GM04503 (cell line): Measurements from ENCODE around the gene WDR31.
"Not testable (repeated sequence)": the region's sequence is repeated elsewhere in the genome, so short reads cannot be mapped to it uniquely, and the experiment has no call there.

Experiments
- DNase-seq: peaks from one replicate; pipeline ENCODE4 v3.0.0-alpha.2; 2012; ENCODE audit warnings: low read depth

WDR31 gene

DNA sequence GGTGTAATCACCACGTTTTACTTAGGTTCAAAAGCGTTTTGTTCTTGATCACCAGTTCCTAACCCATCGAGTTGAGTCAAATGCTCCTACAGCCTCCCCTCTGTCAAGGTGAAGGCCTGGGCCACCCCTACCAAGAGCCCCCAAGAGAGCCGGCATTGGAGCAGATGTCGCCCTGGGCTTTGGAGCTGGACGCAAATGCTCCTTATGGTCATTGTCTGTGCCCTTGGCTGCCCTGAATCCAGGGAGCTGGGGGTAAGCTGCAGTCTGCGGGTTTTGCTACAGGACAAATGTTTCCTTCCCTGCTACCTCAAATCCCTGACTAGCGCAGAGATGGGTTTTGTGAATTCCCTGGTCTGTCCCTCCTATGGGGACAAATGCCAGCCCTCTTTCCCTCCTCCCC is 41.8 kb downstream of the WDR31 start:
- DNase-seq = no peak

DNA sequence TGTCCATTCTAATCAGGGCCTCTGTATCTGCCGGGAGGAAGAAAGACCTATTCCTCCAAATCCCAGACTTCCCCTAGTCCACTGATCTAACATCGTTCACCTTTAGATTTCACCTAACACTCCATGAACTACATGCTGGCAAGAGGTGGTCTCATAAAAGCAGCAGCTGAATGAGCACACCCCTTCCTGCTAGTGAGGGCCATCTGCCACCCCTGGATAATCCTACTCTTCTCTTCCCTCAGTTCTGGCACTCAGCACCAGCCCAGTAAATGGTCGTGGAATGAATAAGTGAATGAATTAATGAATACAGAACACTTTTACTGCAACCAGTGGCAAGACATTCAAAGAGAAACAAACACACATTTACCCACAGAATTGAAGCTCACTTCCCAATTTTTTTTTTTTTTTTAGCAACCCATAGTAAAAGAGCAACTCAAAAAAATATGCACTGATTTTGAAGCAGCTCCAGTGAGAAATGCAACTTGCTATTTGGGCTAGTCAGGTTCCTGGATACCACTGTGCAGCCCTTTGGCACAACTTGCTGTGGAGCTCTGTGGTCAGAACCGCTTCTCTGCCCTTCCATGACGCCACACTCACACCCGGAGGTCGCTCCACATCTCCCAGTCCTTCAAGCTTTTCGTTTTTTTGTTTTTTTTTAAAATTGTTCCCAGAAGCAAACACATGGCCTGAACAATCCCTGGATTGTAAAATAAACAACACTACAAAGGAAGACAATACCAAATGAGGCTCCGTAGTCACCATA is 43.1 kb downstream of the WDR31 start:
- DNase-seq = no peak

DNA sequence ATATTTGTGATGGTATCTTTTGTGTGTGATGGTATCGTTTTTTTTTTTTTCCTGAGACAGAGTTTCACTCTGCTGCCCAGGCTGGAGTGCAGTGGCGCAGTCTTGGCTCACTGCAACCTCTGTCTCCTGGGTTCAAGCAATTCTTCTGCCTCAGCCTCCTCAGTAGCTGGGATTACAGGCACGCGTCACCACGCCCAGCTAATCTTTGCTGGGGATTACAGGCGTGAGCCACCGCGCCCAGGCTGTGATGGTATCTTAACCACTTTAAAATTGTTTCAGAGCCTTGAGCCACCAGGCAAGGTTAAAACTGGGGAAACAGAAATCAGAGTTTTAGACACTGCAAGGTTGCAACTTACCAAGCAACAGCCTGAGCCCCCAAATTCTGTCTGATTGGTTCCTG is 43.8 kb downstream of the WDR31 start:
- DNase-seq = not testable (repeated sequence)

DNA sequence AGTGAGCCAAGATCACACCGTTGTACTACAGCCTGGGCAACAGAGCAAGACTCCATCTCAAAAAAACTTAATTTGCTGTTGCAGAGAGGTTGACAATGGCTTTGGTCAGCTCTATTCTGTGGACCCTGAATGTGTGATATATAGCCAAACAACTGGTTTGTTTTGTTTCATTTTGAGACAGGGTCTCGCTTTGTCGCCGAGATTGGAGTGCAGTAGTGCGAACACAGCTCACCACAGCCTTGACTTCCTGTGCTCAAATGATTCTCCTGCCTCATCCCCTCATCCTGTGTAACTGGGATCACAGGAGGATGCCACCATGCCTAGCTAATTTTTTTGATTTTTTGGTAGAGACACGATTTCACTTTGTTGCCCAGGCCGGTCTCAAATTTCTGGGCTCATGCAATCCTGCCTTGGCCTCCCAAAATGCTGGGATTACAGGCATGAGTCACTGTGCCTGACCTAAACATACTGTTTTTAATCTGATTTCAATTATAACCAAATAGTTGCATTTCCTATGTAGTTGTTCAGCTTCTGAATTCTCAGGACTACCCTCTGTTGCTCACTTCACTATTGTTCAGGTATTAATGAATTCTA is 46.7 kb downstream of the WDR31 start:
- peak; percentile 27 for DNase-seq

DNA sequence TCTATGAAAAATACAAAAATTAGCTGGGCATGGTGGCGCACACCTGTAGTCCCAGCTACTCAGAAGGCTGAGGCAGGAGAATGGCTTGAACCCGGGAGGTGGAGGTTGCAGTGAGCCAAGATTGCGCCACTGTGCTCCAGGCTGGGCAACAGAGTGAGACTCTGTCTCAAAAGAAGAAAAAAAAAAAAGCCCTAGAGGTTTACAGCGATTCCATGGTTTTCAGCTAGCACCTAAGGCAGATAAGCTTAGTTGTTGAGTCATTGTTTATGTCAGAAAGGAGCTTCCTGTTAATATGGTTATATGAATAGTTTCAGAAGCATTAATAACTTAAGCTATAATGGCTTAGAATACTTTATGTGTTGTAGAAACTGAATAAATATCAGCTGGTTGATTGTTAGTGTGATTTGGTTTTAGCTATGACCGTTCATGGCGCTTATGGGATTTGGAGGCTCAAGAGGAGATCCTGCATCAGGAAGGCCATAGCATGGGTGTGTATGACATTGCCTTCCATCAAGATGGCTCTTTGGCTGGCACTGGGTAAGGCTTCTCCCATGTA is 49.9 kb downstream of the WDR31 start:
- DNase-seq = no peak

DNA sequence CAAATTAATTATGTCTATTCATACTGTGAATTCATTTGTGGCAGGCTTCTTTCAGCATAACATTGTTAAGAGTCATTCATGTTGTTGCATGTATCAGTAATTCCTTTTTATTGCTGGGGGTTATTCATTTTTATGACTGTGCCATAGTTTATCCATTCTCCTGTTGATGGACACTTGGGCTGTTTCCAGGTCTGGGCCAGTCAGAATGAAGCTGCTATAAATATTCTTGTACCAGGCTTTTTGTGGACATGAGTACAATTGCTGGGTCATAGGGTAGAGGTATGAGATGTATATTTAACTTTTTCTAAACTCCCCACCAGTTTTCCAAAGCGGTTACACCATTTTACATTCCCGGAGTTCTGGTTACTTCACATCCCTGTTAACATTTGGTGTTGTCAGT is 51.0 kb downstream of the WDR31 start:
- DNase-seq = no peak

DNA sequence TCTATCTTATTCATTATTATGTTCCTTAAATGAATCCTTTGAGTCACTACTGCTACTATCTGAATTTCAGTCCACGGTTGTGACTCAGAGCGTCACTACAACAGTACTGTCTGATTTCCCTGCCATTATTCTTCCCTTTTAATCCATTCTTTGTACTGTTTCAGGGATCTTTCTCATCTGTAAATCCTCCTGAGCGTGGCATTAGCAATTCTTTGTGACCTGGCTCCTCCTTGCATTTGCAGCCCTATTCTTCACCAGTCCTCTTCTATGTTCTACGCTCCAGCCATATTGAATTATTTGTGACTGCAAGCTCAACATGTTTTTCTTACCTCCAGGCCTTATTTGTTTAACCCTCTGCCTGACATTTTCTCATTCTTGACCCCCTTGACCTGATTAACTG is 58.7 kb downstream of the WDR31 start:
- no peak for DNase-seq

DNA sequence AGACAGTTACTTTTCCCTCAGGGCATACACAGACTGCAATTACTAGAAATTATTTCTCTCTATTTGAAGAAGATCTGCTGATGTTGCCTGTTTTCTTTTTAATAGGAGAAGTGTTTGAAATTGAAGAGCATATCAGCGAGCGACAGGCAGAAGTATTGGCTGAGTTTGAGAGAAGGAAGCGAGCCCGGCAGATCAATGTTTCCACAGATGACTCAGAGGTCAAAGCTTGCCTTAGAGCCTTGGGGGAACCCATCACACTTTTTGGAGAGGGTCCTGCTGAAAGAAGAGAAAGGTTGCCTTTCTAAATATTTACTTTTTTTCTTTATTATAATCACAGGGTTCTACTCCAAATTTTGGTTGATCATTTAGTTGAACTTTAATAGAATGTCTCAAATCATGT is 61.2 kb downstream of the WDR31 start:
- DNase-seq = no peak

DNA sequence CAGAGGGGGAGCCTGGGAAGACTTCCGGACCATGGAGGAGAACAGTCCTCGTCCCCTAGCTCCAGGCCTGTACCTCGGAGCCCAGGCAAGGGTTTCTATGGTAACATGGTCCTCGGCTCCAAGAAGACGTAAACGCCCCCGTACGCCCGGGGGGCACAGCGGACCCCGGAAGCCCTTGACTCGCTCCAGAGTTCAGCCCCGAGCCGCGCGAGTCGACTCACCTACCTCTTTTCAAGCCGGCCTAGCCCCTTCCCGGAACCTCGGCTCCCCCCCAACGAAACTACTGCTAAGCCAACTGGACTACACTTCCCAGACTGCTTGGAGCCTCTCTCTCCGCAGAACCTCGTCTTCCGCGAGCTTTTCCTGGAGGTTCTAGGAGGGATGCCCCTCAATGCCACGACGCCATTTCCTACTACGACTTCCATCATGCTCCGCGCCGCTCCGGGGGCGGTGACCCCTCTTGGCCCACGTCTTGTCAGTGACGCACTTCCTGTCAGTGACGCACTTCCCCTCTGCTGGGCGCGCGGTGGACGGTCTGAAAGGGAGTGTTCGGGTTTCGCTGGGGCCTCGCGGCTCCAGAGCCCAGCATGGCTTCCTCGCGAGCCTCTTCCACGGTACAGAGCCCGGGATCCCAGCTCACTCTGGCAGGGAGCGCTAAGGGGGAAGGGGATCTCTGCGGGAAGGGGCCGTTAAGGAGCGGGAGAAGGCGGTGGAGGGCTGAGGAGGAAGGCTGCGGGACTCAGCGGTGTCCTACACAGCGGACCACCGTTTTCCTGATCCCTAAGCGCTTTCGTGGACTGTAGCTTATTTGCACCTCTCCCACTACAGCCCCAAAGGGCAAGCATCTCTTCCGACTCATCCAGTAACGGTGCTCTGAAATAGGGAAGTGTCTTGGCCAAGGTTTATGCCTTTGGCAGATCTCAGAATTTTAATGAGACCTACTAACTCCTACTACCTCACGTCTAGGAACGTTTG is 64.6 kb downstream of the WDR31 start, which contains the start of the genes CDC26 and PRPF4:
TSS of gene CDC26 (minus strand) at position 416 of the 975 bp plus-strand sequence. CDS start 3,065 bp downstream, outside the sequence.
TSS of gene PRPF4 (plus strand) at position 502 of the 975 bp plus-strand sequence. CDS start at position 588, 86 bp downstream.
- DNase-seq = peak; percentile 94

DNA sequence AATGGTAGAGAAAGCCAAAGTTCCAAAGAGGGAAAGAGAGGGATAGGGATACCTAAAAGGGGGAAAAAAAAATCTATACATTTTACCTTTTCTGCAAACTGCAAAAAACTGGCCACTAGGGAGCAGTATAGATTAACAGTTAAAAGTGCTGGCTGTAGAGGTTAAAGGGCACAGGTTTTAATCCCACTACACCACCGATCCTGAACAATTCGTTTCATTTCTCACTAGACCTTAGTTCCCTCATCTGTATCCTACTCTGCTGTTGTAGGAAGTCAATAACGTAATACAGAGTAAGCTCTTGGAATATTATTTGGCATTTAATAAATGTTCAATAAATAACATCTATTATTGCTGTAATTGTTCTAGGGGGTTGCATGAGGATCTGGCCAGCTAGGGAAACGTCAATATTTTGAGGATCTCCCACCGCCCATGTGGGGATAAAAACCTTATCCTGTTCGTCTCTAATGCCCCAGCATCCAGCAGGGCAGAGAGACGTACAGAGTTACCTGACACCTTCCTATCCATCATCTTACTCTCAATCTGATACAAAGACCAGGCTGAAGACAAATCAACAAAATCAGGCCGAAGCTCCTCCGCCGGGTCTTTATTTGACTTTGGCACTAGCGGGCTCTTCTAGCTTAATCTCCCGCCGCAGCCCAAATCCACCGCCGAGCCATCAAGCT is 65.5 kb downstream of the WDR31 start:
- peak; percentile 13 for DNase-seq

DNA sequence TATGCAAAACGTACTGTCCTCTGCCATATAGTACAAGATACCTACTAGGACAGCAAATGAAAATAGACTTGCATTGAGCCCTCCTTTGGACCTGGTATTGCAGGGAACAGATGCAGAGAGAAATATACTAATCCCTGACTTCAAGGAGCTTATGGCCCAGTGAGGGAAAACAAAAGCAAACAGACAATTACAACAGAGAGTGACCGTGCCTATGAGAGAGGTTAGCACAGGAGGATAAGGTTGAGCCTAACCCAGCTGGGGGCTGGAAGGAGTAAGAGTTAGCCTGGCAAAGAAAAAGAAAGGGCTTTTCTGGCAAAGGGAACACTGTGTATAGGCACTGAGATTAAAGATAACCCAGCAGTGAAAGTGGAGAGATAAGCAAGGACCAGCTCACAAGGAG is 70.2 kb downstream of the WDR31 start:
- no peak for DNase-seq

DNA sequence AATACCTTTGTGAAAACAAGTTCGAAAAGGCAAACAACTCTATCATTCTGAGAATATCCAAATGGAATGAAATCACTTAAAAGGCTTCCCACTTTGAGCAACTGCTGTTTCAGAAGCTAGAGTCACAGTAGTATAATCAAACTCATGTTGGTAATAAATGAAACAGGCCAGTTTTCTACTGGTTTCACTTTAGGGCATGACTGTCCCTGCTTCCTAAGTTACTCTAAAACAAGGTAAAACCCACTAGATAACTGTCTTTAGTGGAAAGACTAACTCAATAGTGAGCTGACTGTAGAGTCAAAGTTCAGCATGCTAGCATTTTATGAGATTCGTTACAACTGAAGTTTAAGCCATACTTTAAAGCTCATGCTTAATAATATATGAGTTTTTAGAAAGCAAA is 70.7 kb downstream of the WDR31 start:
- DNase-seq = no peak

DNA sequence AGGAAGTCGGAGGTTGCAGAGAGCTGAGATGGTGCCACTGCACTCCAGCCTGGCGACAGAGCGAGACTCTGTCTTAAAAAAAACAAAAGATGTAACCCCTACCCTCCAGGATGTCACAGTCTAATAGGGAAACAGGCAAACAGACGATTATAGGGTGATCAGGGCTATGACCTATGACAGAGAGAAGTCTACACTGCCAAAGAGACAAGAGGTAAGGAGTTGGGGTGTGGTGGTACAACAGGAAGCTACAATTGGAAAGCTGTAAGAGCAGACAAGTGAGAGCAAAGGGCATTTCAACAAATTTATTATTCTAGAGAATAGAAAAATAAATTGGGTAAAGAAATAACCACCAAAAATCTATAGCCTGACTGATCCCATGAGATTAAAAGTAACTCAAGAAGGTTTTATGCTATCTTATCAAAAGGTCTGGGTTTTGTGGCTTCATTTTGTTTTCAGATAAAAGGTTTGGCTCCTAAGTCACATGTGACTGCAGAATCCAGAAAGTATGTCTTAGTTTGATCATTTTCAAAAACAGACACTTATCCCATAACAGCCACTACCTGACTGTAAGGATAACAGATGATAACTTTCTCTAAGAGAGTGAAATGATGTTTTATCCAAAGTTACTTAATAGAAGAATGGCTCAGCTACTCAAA is 72.0 kb downstream of the WDR31 start:
- DNase-seq = no peak

DNA sequence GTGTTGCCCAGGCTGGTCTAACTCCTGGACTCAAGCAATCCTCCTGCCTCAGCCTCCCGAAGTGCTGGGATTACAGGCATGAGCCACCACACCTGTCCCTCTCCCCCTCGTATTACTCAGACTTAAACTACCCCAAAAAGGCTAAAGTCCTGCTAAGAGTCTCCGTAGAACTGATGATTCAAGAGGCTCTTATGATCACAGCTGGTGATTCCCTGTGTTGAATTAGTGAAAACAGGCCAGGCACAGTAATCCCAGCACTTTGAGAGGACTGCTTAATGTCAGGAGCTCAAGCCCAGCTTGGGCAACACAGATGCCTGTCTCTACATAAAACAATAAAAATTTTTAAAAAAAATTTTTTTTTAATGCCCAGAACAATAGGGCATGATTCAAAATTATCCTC is 73.9 kb downstream of the WDR31 start:
- DNase-seq = no peak
